GM21526 (cell line): Measurements from ENCODE around the gene ZNF440.
"Not testable (repeated sequence)": the region's sequence is repeated elsewhere in the genome, so short reads cannot be mapped to it uniquely, and the experiment has no call there.

Source experiments
- ATAC-seq: cut with Tn5 transposase; IDR thresholded peaks from one replicate; pipeline ENCODE4 v1.9.1; 2021; ENCODE audit warnings: moderate library complexity; ENCODE audit not compliant: unreplicated experiment, low FRiP score

The ZNF440 gene

DNA sequence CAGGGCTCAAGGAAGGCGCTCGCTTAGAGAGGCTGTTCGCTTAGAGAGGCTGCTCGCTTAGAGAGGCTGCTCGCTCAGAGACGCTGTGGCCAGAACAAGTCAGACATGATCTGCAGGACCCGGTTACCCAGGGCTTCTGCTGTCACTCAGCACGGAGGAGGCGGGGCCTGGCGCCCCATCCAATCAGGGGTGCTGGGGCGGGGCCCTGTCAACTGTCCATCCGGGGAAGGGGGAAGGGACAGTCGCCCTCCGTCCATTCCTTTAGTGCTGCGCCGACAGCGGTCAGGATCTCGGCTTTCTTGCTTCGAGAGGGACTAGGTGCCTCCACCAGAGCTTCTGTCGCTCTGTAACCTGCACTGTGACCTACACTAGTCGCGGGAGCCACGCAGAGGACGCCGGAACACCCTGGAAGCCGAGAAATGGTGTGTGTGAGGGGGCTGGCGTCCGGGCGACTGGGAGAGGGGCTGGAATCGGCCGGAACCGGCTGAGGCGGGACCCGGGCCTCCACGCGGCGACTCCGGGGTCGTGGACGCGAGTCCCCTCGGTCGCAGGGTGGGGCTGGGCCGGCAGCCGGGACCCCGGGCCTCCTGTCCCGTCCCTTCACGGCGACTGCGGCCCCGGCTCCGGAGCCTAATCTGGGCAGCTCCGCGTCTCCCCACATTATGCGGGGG is at the start of gene ZNF440:
ZNF440 (plus strand) TSS at position 245 of the 671 bp plus-strand sequence; CDS start at position 420, 175 bp downstream.
- ATAC-seq: peak; percentile 96

- ATAC-seq: peak; percentile 83
Observed at GRCh38 chr19:11766597-11767591, 47.2 kb upstream of the ZNF440 start, which contains the start of gene ZNF441. Gene ZNF441, plus strand, starts transcription at chr19:11767000. Its CDS starts 194 bp downstream, at chr19:11767194.

- peak; percentile 8 for ATAC-seq
Observed at GRCh38 chr19:11767633-11768133, 46.4 kb upstream of the ZNF440 start.

DNA sequence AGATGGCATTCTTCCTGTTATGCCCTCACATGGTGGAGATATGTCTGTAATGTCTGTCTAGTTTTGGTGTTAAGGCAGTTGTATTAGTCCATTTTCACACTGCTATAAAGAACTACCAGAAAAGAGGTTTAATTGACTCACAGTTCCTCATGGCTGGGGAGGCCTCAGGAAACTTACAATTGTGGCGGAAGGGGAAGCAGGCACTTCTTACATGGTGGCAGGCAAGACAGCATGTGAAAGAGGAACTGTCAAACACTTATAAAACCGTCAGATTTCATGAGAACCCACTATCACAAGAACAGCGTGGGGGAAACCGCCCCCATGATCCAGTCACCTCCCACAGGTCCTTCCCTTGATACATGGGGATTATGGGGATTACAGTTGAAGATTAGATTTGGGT is 44.1 kb upstream of the ZNF440 start:
- ATAC-seq: no peak

DNA sequence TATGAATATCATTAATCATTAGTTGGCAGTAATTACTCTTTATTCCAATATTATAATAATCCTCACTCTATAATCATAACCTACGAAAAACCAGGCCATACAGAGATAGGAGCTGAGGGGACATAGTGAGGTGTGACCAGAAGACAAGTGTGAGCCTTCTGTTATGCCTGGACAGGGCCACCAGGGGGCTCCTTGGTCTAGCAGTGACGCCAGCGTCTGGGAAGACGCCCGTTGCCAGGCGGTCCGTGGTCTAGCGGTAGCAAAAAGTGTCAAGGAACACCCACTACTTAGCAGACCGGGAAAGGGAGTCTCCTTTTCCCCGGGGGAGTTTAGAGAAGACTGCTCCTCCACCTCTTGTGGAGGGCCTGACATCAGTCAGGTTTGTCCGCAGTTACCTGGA is 42.6 kb upstream of the ZNF440 start:
- not testable (repeated sequence) for ATAC-seq

DNA sequence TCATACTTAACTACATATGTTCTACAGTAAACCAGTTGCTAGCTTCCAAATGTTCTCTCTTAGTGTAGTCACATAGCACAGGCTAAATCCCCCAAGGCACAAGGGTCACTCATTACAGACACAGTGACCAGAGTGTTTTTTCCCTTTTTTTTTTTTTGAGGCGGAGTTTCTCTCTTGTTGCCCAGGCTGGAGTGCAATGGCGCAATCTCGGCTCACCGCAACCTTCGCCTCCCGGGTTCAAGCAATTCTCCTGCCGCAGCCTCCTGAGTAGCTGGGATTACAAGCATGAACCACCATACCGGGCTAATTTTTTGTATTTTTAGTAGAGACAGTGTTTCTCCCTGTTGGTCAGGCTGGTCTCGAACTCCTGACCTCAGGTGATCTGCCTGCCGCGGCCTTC is 37.4 kb upstream of the ZNF440 start:
- not testable (repeated sequence) for ATAC-seq

GRCh38 chr19:11780431-11781020 is 33.5 kb upstream of the ZNF440 start:
- no peak for ATAC-seq

GRCh38 chr19:11781295-11782057 is 32.6 kb upstream of the ZNF440 start:
- ATAC-seq: no peak

DNA sequence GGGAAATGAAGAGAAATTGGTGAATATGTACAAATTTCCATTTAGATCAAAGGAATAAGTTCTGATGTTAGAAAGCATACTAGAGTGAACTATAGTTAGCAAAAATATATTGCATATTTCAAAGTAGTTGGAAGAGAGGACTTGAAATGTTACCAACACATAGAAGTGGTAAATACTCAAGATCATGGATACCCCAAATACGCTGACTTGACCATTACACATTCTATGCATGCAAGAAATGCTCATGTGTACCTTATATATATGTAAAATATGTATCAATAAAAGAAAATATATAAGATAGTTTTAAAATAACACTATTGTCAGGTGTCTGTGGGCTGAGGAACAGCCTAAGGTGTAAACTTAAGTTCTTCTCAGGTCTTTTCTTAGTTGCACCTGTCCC is 30.3 kb upstream of the ZNF440 start:
- ATAC-seq: no peak

GRCh38 chr19:11784356-11784755 is 29.7 kb upstream of the ZNF440 start:
- ATAC-seq: no peak

GRCh38 chr19:11787536-11787935 is 26.5 kb upstream of the ZNF440 start:
- no peak for ATAC-seq

DNA sequence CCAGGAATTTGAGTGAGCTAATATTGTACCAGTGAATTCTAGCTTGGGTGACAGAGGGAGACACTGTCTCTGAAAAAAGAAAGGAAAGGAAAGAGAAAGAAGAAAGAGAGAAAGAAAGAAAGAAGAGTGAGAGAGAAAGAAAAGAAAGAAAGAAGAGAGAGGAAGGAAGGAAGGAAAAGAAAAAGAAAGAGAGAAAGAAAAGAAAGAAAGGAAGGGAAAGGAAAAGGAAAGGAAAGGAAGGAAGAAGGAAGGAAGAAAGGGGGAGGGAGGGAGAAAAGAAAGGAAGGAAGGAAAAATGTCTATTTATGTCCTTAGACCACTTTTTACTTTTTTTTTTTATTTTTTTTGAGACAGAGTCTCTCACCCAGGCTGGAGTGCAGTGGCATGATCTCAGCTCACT is 21.1 kb upstream of the ZNF440 start:
- no peak for ATAC-seq

DNA sequence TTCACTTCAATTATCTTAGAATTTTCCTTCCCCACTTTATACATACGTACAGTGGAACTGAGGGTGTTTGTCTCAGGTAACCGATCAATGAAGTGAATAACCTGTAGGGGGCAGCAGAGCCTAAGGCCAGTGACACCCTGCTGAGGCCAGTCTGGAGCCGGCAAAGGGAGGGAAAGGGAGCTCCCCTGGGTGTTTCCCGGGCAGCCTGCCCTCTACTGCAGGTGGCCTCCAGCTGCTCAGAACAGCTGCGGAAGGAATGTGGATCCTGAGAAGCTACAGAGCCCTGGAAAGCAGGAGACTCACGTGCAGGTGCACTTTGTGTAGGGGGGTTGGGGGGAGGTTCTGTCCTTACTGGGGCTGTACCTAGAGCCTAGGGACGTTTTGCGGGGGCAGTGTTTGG is 16.6 kb upstream of the ZNF440 start:
- ATAC-seq: no peak

DNA sequence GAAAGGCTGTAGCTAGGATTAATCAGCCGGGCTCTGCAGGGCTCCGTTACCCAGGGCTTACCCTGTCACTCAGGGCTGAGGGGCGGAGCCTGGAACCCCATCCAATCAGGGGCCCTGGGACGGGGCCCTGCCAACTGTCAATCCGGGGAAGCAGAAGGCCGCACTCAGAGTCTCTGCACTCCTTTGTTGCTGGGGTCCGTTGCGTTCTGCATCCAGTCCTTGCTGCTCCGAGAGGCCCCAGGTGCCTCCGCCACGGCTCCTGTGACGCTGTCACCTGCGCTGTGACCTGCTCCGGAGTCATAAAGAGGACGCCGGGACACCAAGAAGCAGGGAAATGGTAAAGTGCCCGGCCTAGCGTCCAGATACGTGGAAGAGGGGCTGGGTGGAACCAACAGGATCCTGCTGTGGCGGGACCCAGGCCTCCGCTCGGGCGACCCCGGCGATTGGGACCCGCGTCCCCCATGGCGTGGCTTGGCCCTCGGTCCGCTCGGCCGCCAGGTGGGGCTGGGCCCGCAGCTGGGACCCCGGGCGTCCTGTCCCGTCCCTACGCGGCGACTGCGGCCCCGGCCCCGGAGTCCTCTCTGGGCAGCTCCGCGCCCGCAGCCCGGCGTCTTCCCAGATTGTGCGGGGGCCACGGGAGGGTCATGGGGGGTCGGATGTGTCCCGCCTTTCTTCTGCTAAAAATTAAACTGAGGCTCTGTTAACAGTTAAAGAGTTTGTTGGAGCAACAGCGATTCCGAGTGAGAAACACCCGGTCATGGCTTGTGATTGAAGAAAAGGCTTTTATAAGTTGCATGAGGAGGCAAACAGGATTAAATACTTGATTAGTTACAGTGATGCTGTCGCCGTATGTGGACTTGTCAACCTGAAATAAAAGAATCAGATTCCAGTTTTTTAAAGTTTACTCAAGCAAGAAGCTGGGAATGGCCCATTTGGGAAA is 15.4 kb upstream of the ZNF440 start, which contains the start of gene ZNF491:
ZNF491 (plus strand) TSS at position 133 of the 940 bp plus-strand sequence. CDS start 7,431 bp downstream, outside the sequence.
- ATAC-seq: peak; percentile 92

DNA sequence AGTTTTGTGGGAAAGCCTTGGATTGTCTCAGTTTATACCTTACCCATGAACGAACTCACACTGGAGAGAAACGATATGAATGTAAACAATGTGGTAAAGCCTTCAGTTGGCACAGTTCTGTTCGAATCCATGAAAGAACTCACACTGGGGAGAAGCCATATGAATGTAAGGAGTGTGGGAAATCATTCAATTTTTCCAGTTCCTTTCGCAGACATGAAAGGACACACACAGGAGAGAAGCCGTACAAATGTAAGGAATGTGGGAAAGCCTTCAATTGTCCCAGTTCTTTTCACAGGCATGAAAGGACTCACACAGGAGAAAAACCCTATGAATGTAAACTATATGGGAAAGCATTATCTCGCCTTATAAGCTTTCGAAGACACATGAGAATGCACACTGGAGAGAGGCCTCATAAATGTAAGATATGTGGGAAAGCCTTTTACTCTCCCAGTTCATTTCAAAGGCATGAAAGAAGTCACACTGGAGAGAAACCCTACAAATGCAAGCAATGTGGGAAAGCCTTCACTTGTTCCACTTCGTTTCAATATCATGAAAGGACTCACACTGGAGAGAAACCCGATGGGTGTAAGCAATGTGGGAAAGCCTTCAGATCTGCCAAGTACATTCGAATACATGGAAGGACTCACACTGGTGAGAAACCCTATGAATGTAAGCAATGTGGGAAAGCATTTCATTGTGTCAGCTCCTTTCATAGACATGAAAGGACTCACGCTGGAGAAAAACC is 7.5 kb upstream of the ZNF440 start:
- no peak for ATAC-seq

- ATAC-seq: no peak
Observed at GRCh38 chr19:11807099-11807380, 7.0 kb upstream of the ZNF440 start.

DNA sequence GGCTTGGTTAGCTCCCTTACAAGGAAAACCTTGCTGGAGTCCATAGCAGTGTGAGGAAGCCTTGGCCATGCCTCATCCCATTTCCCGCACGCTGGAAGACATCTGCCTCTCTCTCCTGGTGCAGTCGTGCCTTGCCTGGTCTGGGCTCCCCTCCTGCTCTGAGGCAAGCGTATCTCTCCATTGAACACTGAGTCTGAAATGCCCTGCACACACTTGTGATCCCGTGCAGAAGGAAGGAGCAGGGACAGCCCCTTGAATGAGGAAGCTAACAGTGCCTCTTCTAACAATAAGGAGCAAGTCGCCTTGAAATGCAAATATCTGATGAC is 407 bp upstream of the ZNF440 start:
- ATAC-seq: peak; percentile 32

DNA sequence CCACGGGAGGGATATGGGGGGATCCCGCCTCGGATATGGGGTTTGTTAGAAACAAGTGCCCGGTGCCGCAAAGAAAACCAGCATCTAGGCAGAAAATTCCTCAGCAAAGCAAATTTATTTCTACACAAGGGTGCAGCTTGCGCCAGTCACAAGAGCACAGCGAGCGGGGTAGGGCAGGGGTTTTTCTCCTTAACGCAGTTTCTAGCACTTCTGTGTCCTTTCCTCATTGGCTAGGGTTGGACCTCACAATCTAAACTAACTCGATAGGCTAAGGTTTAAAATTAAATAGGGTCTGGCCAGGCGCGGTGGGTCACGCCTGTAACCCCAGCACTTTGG is 595 bp downstream of the ZNF440 start:
- ATAC-seq: no peak
